Loucy (cell line): ENCODE results near the gene LYZL2.

Experiments
- H2AFZ ChIP-seq: fragments of 200-600 bp; sonication (generic); 2 replicates; pipeline ENCODE4 v1.6.0; 2016; ENCODE audit warnings: antibody characterized with exemption, mild to moderate bottlenecking, low read length, moderate library complexity
- H3F3A ChIP-seq: fragments of 200-600 bp; 2 replicates; pipeline ENCODE4 v1.6.0; 2016; ENCODE audit warnings: antibody characterized with exemption, low read depth, mild to moderate bottlenecking
- H3K27me3 ChIP-seq: fragments of 200-600 bp; sonication (generic); 2 replicates; pipeline ENCODE4 v1.6.1; 2014; ENCODE audit warnings: low read length, mild to moderate bottlenecking; ENCODE audit not compliant: insufficient read depth, poor library complexity, severe bottlenecking
- H3K36me3 ChIP-seq: fragments of 200-600 bp; sonication (generic); 2 replicates; pipeline ENCODE4 v1.6.1; 2016; ENCODE audit warnings: low read length; ENCODE audit not compliant: insufficient read depth
- H3K4me1 ChIP-seq: fragments of 200-600 bp; sonication (generic); 2 replicates; pipeline ENCODE4 v1.5.1; 2014; ENCODE audit warnings: low read length, mild to moderate bottlenecking; ENCODE audit not compliant: insufficient read depth, poor library complexity, severe bottlenecking
- H3K4me2 ChIP-seq: fragments of 200-600 bp; sonication (generic); 2 replicates; pipeline ENCODE4 v1.6.0; 2014; ENCODE audit warnings: antibody characterized with exemption, low read length, low read depth, mild to moderate bottlenecking; ENCODE audit not compliant: poor library complexity, severe bottlenecking
- H3K4me3 ChIP-seq: fragments of 200-600 bp; sonication (generic); 2 replicates; pipeline ENCODE4 v1.5.1; 2014; ENCODE audit warnings: low read length, mild to moderate bottlenecking, mixed read lengths; ENCODE audit not compliant: poor library complexity, severe bottlenecking
- H3K79me2 ChIP-seq: fragments of 200-600 bp; sonication (generic); 2 replicates; pipeline ENCODE4 v1.6.1; 2014; ENCODE audit warnings: low read length; ENCODE audit not compliant: insufficient read depth
- H3K9ac ChIP-seq: fragments of 200-600 bp; sonication (generic); 2 replicates; pipeline ENCODE4 v1.6.0; 2014; ENCODE audit warnings: mild to moderate bottlenecking, low read depth, low read length, moderate library complexity; ENCODE audit not compliant: poor library complexity, severe bottlenecking
- H3K9me2 ChIP-seq: fragments of 200-600 bp; sonication (generic); replicated peaks from 2 replicates; pipeline ENCODE4 v1.6.1; 2016; ENCODE audit warnings: low read depth, low read length, mixed read lengths
- H3K9me3 ChIP-seq: fragments of 200-600 bp; sonication (generic); 2 replicates; pipeline ENCODE4 v1.6.1; 2014; ENCODE audit warnings: mild to moderate bottlenecking, antibody characterized with exemption, low read length, low read depth; ENCODE audit not compliant: insufficient read depth
- H4K20me1 ChIP-seq: fragments of 200-600 bp; sonication (generic); 2 replicates; pipeline ENCODE4 v1.6.0; 2014; ENCODE audit warnings: antibody characterized with exemption, low read length, mild to moderate bottlenecking; ENCODE audit not compliant: insufficient read depth, poor library complexity, severe bottlenecking
- EZH2phosphoT487 ChIP-seq: fragments of 200-600 bp; IDR thresholded peaks from 2 replicates; pipeline ENCODE4 v1.6.1; 2018; ENCODE audit warnings: antibody characterized with exemption, mild to moderate bottlenecking, moderate library complexity, borderline replicate concordance
- TF ChIP-seq, protein P1 (sequence below): fragments of 200-600 bp; sonication (generic); conservative IDR thresholded peaks from 2 replicates; pipeline ENCODE4 v1.5.1; 2014; ENCODE audit warnings: mild to moderate bottlenecking, antibody characterized with exemption, low read length

LYZL2 gene

DNA sequence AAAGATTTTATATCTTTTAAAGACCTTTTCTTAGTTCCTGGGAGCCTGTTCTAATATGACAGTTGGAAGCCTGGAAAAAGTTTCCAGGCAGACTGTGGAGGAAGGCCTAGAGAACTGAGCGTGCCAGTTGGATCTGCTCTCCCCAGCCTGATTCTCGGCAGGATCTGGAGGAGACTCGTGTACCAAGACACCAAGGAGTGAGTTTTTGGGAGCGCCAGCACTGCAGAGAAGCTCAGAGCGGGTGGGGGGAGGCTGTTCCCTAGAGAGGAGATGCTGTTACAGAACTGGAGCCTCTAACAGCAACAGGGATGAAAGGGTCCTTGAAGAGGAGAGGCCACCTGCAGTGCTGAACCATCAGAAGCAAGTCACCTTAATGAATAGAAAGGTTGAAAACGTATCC, 52.9 kb downstream of the LYZL2 start:
- Histone ChIP-seq H3K36me3 (no peaks in the 10 kb centered on the region), H3K4me3 (no peak overlapping the region), H3F3A (no peaks in the 10 kb centered on the region), H3K9ac (no peak overlapping the region), H3K27me3 (no peaks in the 10 kb centered on the region), H3K9me2 (no peaks in the 10 kb centered on the region), H3K4me1 (no peaks in the 10 kb centered on the region), H3K4me2 (no peak overlapping the region), H3K79me2 (no peaks in the 10 kb centered on the region), H2AFZ (no peak overlapping the region), H4K20me1 (no peaks in the 10 kb centered on the region), H3K9me3 (no peaks in the 10 kb centered on the region)
- TF ChIP-seq EZH2phosphoT487: no peak
- TF ChIP-seq, protein P1, sequence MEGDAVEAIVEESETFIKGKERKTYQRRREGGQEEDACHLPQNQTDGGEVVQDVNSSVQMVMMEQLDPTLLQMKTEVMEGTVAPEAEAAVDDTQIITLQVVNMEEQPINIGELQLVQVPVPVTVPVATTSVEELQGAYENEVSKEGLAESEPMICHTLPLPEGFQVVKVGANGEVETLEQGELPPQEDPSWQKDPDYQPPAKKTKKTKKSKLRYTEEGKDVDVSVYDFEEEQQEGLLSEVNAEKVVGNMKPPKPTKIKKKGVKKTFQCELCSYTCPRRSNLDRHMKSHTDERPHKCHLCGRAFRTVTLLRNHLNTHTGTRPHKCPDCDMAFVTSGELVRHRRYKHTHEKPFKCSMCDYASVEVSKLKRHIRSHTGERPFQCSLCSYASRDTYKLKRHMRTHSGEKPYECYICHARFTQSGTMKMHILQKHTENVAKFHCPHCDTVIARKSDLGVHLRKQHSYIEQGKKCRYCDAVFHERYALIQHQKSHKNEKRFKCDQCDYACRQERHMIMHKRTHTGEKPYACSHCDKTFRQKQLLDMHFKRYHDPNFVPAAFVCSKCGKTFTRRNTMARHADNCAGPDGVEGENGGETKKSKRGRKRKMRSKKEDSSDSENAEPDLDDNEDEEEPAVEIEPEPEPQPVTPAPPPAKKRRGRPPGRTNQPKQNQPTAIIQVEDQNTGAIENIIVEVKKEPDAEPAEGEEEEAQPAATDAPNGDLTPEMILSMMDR: no peak

DNA sequence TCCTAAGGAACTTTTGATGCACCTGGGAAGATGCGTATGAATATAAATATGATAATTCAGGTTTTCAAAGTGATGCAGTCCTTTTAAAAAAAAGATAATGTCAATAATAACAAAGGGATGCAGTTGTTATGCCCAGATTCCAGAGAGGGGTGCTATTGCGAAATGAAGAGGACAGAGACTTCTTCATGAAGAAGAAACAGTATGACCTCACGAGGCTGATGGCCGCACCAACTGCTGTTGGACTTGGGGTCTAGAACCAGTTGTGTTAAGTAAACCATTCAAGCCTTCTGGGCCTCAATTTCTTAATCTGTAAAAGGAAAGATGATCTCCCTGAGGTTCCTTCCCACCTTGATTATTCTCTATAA, 55.1 kb downstream of the LYZL2 start:
- no peaks in the 10 kb centered on the region for H3K27me3 ChIP-seq
- TF ChIP-seq, protein P1: no peak
- no peak for TF ChIP-seq EZH2phosphoT487
- H3K9me3 ChIP-seq: no peaks in the 10 kb centered on the region
- H2AFZ ChIP-seq: 0 out of 2 replicates have a peak overlapping the region, but pooled peaks have one; percentile 9
- no peaks in the 10 kb centered on the region for H4K20me1 ChIP-seq
- no peak overlapping the region for H3K9ac ChIP-seq
- no peak overlapping the region for H3K4me3 ChIP-seq
- H3K36me3 ChIP-seq: no peaks in the 10 kb centered on the region
- H3F3A ChIP-seq: no peaks in the 10 kb centered on the region
- no peak overlapping the region for H3K4me2 ChIP-seq
- no peaks in the 10 kb centered on the region for H3K4me1 ChIP-seq
- H3K9me2 ChIP-seq: no peaks in the 10 kb centered on the region
- H3K79me2 ChIP-seq: no peaks in the 10 kb centered on the region

DNA sequence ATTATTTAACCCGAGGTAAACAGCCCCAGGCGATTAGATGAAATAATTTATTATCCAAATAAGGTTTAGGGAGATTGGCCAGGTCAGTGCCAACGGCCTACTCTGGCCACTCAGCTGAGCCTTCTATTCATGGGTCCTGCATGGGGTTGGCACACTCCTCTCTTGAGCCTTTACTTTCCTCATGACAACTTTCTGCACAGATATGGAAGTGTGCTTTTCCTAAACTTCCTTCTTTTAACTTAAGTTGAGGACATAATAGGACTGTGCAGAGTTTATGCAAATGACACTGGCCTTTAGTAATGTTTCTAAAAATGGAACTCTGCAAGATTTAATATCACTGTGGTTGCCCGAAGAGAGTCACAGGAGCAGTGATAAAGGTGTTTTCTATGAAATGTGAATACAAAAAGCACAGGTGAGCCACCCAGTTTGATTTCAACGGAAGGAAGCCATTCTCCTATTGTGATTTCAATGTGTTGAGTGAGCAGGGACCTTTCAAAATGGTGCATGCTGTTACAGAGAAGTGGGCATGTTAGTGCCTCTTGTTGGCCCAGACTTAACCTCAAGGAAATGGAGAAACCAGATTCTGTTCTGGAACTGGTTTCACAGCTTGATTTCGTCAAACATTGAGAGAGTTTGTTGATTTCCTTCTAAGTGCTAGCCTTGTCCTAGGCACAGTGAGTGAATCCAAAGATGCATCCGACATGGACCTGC, 55.7 kb downstream of the LYZL2 start:
- Histone ChIP-seq H3K36me3 (no peaks in the 10 kb centered on the region), H3K4me2 (no peak overlapping the region), H2AFZ (no peak overlapping the region), H3K4me1 (no peaks in the 10 kb centered on the region), H3K4me3 (no peak overlapping the region), H3F3A (no peaks in the 10 kb centered on the region), H3K9me3 (no peaks in the 10 kb centered on the region), H3K9ac (no peak overlapping the region), H4K20me1 (no peaks in the 10 kb centered on the region), H3K27me3 (no peaks in the 10 kb centered on the region), H3K79me2 (no peaks in the 10 kb centered on the region), H3K9me2 (no peaks in the 10 kb centered on the region)
- TF ChIP-seq, protein P1: no peak
- TF ChIP-seq EZH2phosphoT487: no peak
